ENCODE measurements around the gene MSMO1.
"Not testable (repeated sequence)": the region's sequence is repeated elsewhere in the genome, so short reads cannot be mapped to it uniquely, and the experiment has no call there.

The MSMO1 gene

GRCh38 chr4:165327211-165328100, at the start of gene MSMO1:
Gene MSMO1 (plus strand): TSS chr4:165327669. CDS start chr4:165333371, 5,702 bp downstream.
- DNase-seq (ENCODE audit: low read depth), result peak; percentile 93
- peak within 1 kb of the TSS; percentile 100 for H3K4me3 ChIP-seq (ENCODE audit: control insufficient read depth, low read depth, low read length)
- TF ChIP-seq CTCF (IDR thresholded peaks at IDR 0.05; ENCODE audit: control insufficient read depth, insufficient read depth, low read depth, low read length, missing control alignments), result no peak

GRCh38 chr4:165279531-165279930, 47.9 kb upstream of the MSMO1 start:
- not testable (repeated sequence) for H3K4me3 ChIP-seq (ENCODE audit: control insufficient read depth, low read depth, low read length); DNase-seq (ENCODE audit: low read depth)

DNA sequence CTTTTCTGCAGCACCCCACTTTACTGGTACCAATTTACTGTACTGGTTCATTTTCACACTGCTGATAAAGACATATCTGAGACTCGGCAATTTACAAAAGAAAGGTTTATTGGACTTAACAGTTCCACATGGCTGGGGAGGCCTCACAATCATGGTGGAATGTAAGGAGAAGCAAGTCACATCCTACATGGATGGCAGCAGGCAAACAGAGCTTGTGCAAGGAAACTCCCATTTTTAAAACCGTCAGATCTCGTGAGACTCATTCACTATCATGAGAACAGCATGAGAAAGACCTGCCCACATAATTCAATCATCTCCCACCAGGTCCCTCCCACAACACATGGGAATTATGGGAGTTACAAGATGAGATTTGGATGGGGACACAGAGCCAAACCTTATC, 42.8 kb upstream of the MSMO1 start:
- not testable (repeated sequence) for H3K4me3 ChIP-seq (ENCODE audit: control insufficient read depth, low read depth, low read length); DNase-seq (ENCODE audit: low read depth)

GRCh38 chr4:165286619-165287340, 40.7 kb upstream of the MSMO1 start:
- not testable (repeated sequence) for DNase-seq (ENCODE audit: low read depth); H3K4me3 ChIP-seq (ENCODE audit: control insufficient read depth, low read depth, low read length)

DNA sequence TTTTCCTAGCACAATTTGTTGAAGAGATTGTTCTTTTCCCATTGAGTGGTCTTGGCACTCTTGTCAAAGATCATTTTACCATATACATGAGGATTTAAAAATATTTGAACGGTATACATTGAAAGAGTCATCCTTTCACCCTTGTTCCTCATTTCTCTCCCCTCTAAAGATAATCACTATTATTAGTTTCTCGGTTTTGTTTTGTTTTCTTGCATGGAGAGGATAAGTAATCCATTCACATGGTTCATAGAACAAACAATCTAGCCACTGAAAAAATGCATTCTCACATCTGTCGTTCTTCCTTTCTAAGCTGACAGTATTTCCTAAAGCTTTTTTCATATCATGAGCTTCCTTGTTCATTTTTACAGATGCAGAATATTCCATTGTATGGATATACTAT, 39.2 kb upstream of the MSMO1 start:
- TF ChIP-seq CTCF (IDR thresholded peaks at IDR 0.05; ENCODE audit: control insufficient read depth, insufficient read depth, low read depth, low read length, missing control alignments), result no peak

GRCh38 chr4:165288639-165289422, 38.6 kb upstream of the MSMO1 start:
- no peak for TF ChIP-seq CTCF (IDR thresholded peaks at IDR 0.05; ENCODE audit: control insufficient read depth, insufficient read depth, low read depth, low read length, missing control alignments)
- peak; percentile 56 for DNase-seq (ENCODE audit: low read depth)
- H3K4me3 ChIP-seq (ENCODE audit: control insufficient read depth, low read depth, low read length), result no peak overlapping the region

More for the DNA sequence above, 39.2 kb upstream of the MSMO1 start:
- no peak for DNase-seq (ENCODE audit: low read depth)
- H3K4me3 ChIP-seq (ENCODE audit: control insufficient read depth, low read depth, low read length), result no peak overlapping the region

- no peak for DNase-seq (ENCODE audit: low read depth)
- TF ChIP-seq CTCF (IDR thresholded peaks at IDR 0.05; ENCODE audit: control insufficient read depth, insufficient read depth, low read depth, low read length, missing control alignments), result no peak
- H3K4me3 ChIP-seq (ENCODE audit: control insufficient read depth, low read depth, low read length), result no peak overlapping the region
These were observed 38.1 kb upstream of the MSMO1 start for GRCh38 chr4:165289423-165289785.

- no peak for TF ChIP-seq CTCF (IDR thresholded peaks at IDR 0.05; ENCODE audit: control insufficient read depth, insufficient read depth, low read depth, low read length, missing control alignments)
- DNase-seq (ENCODE audit: low read depth), result no peak
These were observed 34.4 kb upstream of the MSMO1 start for GRCh38 chr4:165293061-165293460.

More at GRCh38 chr4:165293061-165293460, 34.4 kb upstream of the MSMO1 start:
- no peak overlapping the region for H3K4me3 ChIP-seq (ENCODE audit: control insufficient read depth, low read depth, low read length)
